ENCODE data around the gene CRYL1. TPM values are rescaled to one million over a fixed set of nuclear protein-coding genes. Genes with fewer than 3 reads are reported as not detected.

CRYL1 gene
- total and polyA plus RNA-seq, 2 of the 13 experiments (the other 11 are each of a cell fraction or from before 2014, with no cell fraction given) = 57.2 to 115 TPM

GRCh38 chr13:20550799-20551198, 25.1 kb upstream of the CRYL1 start (continued):
- peak; percentile 78; the same call in 1 of the 2 replicates for TF ChIP-seq ZBTB4 (CRISPR knock-in tag; IDR thresholded peaks at IDR 0.05; ENCODE audit: borderline replicate concordance)
- no peak for TF ChIP-seq SPEN (CRISPR knock-in tag; IDR thresholded peaks at IDR 0.05; ENCODE audit: low read depth)
- no peak for TF ChIP-seq SKIL (CRISPR knock-in tag; IDR thresholded peaks at IDR 0.05; ENCODE audit: borderline replicate concordance)
- TF ChIP-seq CC2D1A (CRISPR knock-in tag; IDR thresholded peaks at IDR 0.05) = 0 out of 2 replicates have a peak, but pooled peaks have one; percentile 18
- no peak for TF ChIP-seq PBX3 (CRISPR knock-in tag; IDR thresholded peaks at IDR 0.05; ENCODE audit: borderline replicate concordance)
- no peak for TF ChIP-seq KDM5B (CRISPR knock-in tag; IDR thresholded peaks at IDR 0.05; ENCODE audit: borderline replicate concordance)

Measured in HepG2 (cell line).